HK-2 (cell line): ENCODE measurements around the gene DYRK1A.

Experiments
- DNase-seq: peaks from one replicate; pipeline ENCODE4 v3.0.0-alpha.2; 2018; ENCODE audit not compliant: unreplicated experiment

DYRK1A gene

DNA sequence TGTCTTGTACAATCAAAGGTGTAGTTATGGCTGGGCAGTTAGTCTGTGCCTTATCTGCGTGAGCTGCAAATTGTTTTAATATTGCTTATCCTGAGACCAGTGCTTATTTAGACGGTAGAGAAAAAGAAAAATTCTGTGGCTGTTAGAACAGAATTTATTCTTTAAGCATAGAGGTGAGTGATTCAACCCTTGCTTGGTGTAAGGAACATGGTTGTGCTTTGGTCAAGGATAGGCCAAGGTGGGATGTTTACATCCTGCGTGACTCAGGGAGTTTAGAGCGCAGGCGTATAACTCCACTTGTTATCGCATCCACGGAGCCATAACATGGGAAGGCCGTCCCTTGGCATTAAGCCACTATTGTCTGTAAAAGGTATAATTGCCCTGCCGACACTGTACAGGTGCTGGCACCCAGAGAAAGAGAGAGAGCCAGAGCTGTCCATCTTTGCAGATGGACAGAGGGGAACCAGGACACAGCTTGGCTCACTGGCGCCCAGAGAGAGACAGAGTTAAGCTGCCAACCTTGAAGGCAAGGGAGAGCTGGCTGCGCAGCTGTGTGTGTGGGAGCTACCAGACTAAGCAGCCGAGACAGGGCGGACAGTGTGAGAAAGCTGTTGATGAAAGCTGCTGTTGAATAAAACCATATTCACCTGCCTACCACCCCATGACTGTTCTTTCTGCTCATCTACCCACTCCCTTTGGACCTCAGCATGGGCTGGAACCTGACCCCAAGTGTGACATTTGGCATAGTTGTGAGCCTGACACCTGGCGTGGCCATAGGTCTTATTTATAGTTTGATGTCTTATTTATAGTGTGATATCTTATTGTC lies 200.4 kb downstream of the DYRK1A start:
- no peak for DNase-seq

DNA sequence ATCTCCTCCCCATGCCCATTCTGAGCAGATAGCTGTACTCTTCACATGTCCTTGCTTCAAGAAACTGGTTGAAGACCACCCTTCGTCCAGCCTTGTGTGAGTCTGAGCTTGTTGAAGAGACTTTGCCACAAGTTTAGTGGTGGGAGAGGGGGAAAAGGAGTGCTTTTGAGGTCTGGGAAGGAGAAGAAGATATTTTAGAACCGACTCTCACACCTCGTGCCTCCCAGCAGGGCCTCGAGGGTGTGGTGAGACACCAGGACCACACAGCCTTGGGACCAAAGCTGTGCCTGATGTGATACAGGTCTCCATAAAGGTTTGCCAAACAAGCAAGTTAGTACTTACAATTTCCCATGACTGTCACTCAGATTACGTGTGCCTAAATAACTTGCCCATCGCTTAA lies 201.8 kb downstream of the DYRK1A start:
- DNase-seq = no peak

DNA sequence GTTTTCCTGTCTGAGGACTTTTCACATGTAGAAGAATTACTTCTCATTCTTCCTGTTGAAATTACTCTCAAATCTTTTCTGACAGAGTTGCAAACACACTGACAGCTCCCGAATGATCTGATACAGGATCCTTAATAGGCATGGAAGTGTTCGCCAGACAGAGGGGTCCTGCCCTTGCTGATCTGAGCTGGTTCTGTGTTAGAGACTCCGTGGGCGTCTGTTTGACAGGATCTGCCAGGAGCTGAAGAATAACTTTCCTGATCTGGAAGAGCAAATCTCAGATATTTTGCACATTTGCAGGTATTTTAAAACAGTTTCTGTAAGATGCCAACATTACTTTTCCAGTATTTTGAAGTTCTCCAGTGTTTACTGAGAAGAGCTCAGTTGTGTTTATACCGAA lies 202.3 kb downstream of the DYRK1A start:
- no peak for DNase-seq

DNA sequence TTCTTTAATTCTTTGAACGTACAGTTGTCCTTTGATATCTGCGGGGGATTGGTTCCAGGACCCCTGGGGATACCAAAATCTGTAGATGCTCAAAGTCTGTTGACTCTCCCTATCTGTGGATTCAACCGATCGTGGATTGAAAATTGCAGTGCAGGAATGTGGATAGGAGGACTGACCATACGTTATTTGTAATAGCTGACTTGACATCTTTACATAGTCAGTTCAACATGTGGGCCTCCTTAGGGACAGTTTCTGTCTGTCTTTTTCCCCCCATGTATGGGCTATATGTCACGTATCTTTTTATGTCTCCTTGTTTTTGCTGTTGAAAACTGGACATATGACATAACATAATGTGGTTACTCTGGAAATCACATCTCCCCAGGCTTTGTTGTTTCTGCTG lies 204.9 kb downstream of the DYRK1A start:
- no peak for DNase-seq

DNA sequence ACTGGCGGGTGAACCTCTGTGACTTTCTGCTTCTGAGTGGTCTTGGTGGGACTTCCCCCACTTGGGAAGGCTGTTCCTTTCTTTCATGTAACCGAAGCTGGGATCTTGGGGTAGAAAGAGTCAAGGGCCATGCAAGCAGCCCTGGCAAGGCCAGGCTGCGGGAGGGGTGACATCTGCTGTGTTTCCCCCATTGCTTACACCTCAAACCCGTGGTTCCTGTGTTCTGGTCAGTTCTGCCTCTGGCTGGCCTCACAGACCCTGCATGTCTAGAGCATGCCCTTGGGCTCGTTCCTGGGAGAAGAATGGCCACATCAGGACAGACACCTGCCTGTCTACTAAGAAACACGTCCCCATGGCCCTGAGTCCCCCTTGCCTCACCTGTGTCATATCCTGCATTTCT lies 207.7 kb downstream of the DYRK1A start:
- DNase-seq = no peak

DNA sequence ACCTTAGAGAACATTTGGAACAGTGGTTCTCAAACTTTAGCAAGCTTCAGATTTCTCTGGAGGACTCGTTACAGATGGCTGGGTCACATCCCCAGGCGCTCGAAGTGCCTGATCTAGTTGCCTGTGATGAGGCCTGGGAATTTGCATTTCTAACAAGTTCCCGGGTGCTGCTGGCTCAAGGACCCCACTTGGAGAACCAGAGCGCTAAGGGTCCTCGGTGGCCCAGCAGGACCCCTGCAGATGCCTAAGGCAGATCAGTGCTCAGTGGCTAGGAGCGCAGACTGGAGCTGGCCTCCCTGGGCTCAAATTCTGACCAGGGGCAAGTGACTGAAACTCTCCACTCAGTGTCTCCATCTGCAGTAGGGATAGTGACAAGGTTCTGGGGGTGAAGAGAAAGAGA lies 208.2 kb downstream of the DYRK1A start:
- no peak for DNase-seq

DNA sequence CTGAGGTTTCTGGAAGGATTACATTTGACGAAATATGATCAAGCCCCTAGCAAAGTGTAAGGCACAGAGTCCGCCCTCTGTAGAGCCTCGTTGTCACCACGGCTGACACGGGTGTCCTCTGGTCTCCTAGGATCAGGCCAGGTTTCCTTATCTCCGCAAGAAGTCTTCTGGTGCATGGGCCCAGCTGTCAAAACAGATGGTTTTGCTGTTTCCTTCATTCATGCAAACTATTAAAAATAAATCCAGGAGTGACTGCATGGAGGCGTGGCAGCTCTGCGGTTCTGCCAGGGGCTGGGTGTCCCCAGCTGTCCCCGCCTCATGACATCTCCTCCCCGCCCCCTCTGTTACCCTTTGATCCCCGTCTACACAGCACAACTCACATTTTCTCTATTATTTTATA lies 209.0 kb downstream of the DYRK1A start:
- DNase-seq = no peak
